HepG2 (cell line): ENCODE results near the gene CTSA. TPM values are rescaled to one million over a fixed set of nuclear protein-coding genes. Genes with fewer than 3 reads are reported as not detected.

ENCODE experiments used
- FOXK2 ChIP-seq: fragments of 450-650 bp; IDR thresholded peaks from 2 replicates; pipeline ENCODE4 v1.6.1; 2016
- KMT2B ChIP-seq: IDR thresholded peaks from 2 replicates; pipeline ENCODE4 v1.6.1; 2016; ENCODE audit warnings: missing genetic modification reagents, missing compliant biosample characterization
- MLLT10 ChIP-seq: sonication (generic); formaldehyde crosslinking; IDR thresholded peaks from 2 replicates; pipeline ENCODE4 v1.4.0; 2020; ENCODE audit warnings: missing genetic modification reagents
- MTA1 ChIP-seq: sonication (generic); formaldehyde crosslinking; IDR thresholded peaks from 2 replicates; pipeline ENCODE4 v1.4.0; 2020; ENCODE audit warnings: missing genetic modification reagents, mild to moderate bottlenecking, borderline replicate concordance
- SIX4 ChIP-seq: sonication (generic); formaldehyde crosslinking; IDR thresholded peaks from 2 replicates; pipeline ENCODE4 v1.4.0; 2020; ENCODE audit warnings: missing genetic modification reagents
- TGIF2 ChIP-seq: IDR thresholded peaks from 2 replicates; pipeline ENCODE4 v1.6.1; 2016; ENCODE audit warnings: control low read depth, missing compliant biosample characterization
- YY1 ChIP-seq: IDR thresholded peaks from 2 replicates; pipeline ENCODE4 v1.6.1; 2011; ENCODE audit warnings: low read length, low read depth, moderate library complexity, mild to moderate bottlenecking; ENCODE audit not compliant: insufficient read depth, insufficient replicate concordance
- ZFYVE20 ChIP-seq: sonication (generic); formaldehyde crosslinking; IDR thresholded peaks from 2 replicates; pipeline ENCODE4 v1.8.0; 2023; ENCODE audit warnings: low read depth, mild to moderate bottlenecking, moderate library complexity, missing genetic modification reagents, borderline replicate concordance
- polyA plus RNA-seq, 8 experiments: library from polyadenylated mRNA; depleted of rRNA in 3 of 8; stranded (reverse) in 7 of 8; unstranded in 1 of 8; fragments of >200 nt; fragmentation: Illumina TruSeq in 4 of 8; extraction: Trizol in 4 of 8; gene quantifications; 2 replicates each; pipeline versions ENCODE4 v1.2.1 to v1.2.3, GENCODE V29; 2011 to 2016; ENCODE audit warnings: low read depth in 4 of 8, missing spikeins in 1 of 8, mixed read lengths in 1 of 8; ENCODE audit not compliant: insufficient read depth in 1 of 8
- total RNA-seq, 5 experiments: library from RNA; depleted of rRNA; stranded (reverse); fragments of >200 nt; fragmentation: Illumina TruSeq; extraction: Trizol; gene quantifications; 2 replicates each; pipeline ENCODE4 v1.2.3, GENCODE V29; 2016; ENCODE audit warnings: low read depth in 1 of 5
- TF ChIP-seq, protein P1 (sequence below): sonication (generic); formaldehyde crosslinking; IDR thresholded peaks from 2 replicates; pipeline ENCODE4 v1.4.0; 2020; ENCODE audit warnings: mild to moderate bottlenecking, missing genetic modification reagents, borderline replicate concordance
- TF ChIP-seq, protein P2 (sequence below): sonication (generic); formaldehyde crosslinking; IDR thresholded peaks from 2 replicates; pipeline ENCODE4 v1.8.1; 2023; ENCODE audit warnings: missing genetic modification reagents, inconsistent platforms, borderline replicate concordance
- TF ChIP-seq, protein P3 (sequence below): IDR thresholded peaks from 2 replicates; pipeline ENCODE4 v1.6.1; 2016
- TF ChIP-seq, protein P4 (sequence below): sonication (generic); formaldehyde crosslinking; IDR thresholded peaks from 2 replicates; pipeline ENCODE4 v1.4.0; 2020; ENCODE audit warnings: missing genetic modification reagents, borderline replicate concordance
- TF ChIP-seq, protein P5 (sequence below): sonication (generic); formaldehyde crosslinking; IDR thresholded peaks from 2 replicates; pipeline ENCODE4 v1.4.0; 2020; ENCODE audit warnings: missing genetic modification reagents
- TF ChIP-seq, protein P6 (sequence below): IDR thresholded peaks from 2 replicates; pipeline ENCODE4 v1.6.1; 2016; ENCODE audit warnings: mild to moderate bottlenecking, missing biosample characterization, missing genetic modification reagents

CTSA gene
- total and polyA plus RNA-seq, 2 of the 13 experiments (the other 11 are each of a cell fraction or from before 2014, with no cell fraction given) = 202 to 231 TPM

DNA sequence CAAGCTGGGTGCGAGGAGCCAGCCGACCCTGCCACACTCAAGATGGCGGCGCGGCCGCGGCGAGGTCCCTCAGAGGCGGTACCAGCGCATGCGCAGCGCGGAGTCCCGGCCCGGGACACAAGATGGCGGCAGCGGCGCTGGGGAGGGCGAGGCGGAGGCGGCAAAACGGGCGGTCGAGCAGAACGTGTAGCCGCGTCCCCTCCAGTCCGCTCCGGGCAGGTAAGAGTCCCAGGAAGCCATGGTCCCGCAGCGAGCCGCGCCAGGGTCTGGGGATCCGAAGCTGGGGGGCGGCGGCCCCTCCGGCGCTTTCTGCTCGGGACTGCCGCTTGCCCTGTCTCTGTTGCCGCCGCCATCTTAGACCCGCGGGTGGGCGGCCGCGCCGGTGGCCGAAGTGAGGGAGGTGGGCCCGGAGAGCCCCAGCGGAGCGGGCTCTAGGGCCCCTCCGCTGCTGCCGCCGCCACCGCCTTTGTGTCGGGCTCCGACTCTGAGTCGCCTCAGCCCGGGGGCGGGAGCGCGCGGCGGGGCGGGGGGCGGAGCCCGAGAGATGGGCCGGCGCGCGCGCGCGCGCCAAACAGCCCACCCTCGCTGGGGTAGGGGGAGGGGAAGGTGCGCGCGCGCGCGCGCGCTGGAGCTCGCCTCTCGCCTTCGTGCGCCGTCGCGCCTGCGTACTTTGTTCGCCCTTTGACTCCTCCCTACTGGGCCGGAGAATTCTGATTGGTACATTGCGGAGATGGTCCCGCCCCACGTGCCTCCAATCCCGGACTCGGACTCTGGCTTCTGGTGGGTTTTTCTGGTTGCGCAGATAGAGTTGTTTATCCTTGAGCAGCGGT lies 43.7 kb downstream of the CTSA start, which contains the start of gene PCIF1 (continued):
- TF ChIP-seq, protein P1, sequence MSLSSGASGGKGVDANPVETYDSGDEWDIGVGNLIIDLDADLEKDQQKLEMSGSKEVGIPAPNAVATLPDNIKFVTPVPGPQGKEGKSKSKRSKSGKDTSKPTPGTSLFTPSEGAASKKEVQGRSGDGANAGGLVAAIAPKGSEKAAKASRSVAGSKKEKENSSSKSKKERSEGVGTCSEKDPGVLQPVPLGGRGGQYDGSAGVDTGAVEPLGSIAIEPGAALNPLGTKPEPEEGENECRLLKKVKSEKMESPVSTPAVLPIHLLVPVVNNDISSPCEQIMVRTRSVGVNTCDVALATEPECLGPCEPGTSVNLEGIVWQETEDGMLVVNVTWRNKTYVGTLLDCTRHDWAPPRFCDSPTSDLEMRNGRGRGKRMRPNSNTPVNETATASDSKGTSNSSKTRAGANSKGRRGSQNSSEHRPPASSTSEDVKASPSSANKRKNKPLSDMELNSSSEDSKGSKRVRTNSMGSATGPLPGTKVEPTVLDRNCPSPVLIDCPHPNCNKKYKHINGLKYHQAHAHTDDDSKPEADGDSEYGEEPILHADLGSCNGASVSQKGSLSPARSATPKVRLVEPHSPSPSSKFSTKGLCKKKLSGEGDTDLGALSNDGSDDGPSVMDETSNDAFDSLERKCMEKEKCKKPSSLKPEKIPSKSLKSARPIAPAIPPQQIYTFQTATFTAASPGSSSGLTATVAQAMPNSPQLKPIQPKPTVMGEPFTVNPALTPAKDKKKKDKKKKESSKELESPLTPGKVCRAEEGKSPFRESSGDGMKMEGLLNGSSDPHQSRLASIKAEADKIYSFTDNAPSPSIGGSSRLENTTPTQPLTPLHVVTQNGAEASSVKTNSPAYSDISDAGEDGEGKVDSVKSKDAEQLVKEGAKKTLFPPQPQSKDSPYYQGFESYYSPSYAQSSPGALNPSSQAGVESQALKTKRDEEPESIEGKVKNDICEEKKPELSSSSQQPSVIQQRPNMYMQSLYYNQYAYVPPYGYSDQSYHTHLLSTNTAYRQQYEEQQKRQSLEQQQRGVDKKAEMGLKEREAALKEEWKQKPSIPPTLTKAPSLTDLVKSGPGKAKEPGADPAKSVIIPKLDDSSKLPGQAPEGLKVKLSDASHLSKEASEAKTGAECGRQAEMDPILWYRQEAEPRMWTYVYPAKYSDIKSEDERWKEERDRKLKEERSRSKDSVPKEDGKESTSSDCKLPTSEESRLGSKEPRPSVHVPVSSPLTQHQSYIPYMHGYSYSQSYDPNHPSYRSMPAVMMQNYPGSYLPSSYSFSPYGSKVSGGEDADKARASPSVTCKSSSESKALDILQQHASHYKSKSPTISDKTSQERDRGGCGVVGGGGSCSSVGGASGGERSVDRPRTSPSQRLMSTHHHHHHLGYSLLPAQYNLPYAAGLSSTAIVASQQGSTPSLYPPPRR = peak; percentile 67; the same call in 1 of the 2 replicates
- TF ChIP-seq MTA1 (CRISPR knock-in tag) = peak; percentile 75; the same call in 1 of the 2 replicates
- TF ChIP-seq, protein P2, sequence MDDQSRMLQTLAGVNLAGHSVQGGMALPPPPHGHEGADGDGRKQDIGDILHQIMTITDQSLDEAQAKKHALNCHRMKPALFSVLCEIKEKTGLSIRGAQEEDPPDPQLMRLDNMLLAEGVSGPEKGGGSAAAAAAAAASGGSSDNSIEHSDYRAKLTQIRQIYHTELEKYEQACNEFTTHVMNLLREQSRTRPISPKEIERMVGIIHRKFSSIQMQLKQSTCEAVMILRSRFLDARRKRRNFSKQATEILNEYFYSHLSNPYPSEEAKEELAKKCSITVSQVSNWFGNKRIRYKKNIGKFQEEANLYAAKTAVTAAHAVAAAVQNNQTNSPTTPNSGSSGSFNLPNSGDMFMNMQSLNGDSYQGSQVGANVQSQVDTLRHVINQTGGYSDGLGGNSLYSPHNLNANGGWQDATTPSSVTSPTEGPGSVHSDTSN (CRISPR knock-in tag) = peak; percentile 27; the same call in 1 of the 2 replicates
- TF ChIP-seq, protein P3, sequence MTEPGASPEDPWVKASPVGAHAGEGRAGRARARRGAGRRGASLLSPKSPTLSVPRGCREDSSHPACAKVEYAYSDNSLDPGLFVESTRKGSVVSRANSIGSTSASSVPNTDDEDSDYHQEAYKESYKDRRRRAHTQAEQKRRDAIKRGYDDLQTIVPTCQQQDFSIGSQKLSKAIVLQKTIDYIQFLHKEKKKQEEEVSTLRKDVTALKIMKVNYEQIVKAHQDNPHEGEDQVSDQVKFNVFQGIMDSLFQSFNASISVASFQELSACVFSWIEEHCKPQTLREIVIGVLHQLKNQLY (CRISPR knock-in tag) = peak; percentile 54; the same call in 1 of the 2 replicates
- peak; percentile 83; the same call in 1 of the 2 replicates for TF ChIP-seq ZFYVE20 (CRISPR knock-in tag)
- TF ChIP-seq, protein P4, sequence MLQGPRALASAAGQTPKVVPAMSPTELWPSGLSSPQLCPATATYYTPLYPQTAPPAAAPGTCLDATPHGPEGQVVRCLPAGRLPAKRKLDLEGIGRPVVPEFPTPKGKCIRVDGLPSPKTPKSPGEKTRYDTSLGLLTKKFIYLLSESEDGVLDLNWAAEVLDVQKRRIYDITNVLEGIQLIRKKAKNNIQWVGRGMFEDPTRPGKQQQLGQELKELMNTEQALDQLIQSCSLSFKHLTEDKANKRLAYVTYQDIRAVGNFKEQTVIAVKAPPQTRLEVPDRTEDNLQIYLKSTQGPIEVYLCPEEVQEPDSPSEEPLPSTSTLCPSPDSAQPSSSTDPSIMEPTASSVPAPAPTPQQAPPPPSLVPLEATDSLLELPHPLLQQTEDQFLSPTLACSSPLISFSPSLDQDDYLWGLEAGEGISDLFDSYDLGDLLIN (CRISPR knock-in tag) = peak; percentile 68
- TF ChIP-seq TGIF2 (CRISPR knock-in tag) = peak; percentile 13; the same call in 1 of the 2 replicates
- TF ChIP-seq FOXK2 = peak; percentile 91
- TF ChIP-seq MLLT10 (CRISPR knock-in tag) = no peak
- TF ChIP-seq KMT2B (CRISPR knock-in tag) = peak; percentile 58
- peak; percentile 79; the same call in 1 of the 2 replicates for TF ChIP-seq SIX4 (CRISPR knock-in tag)
- peak; percentile 99 for TF ChIP-seq YY1
- TF ChIP-seq, protein P5, sequence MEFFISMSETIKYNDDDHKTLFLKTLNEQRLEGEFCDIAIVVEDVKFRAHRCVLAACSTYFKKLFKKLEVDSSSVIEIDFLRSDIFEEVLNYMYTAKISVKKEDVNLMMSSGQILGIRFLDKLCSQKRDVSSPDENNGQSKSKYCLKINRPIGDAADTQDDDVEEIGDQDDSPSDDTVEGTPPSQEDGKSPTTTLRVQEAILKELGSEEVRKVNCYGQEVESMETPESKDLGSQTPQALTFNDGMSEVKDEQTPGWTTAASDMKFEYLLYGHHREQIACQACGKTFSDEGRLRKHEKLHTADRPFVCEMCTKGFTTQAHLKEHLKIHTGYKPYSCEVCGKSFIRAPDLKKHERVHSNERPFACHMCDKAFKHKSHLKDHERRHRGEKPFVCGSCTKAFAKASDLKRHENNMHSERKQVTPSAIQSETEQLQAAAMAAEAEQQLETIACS (CRISPR knock-in tag) = peak; percentile 97
- TF ChIP-seq, protein P6, sequence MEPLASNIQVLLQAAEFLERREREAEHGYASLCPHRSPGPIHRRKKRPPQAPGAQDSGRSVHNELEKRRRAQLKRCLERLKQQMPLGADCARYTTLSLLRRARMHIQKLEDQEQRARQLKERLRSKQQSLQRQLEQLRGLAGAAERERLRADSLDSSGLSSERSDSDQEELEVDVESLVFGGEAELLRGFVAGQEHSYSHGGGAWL (CRISPR knock-in tag) = peak; percentile 94
